Activated B cell treated with CpG ODN at 0.5 μM for 24 hours (primary cell): ENCODE data around the gene BBOX1. TPM values are rescaled to one million over a fixed set of nuclear protein-coding genes. Genes with fewer than 3 reads are reported as not detected.
"Not testable (repeated sequence)": the region's sequence is repeated elsewhere in the genome, so short reads cannot be mapped to it uniquely, and the experiment has no call there.

Experiments
- ATAC-seq: fragments of 200-7000 bp; cut with Tn5 transposase; one replicate; pipeline ENCODE4 v1.10.0; 2021; ENCODE audit warnings: low read depth, mild to moderate bottlenecking, moderate library complexity
- CTCF ChIA-PET: fragments of 350-600 bp; sonication (Branson Sonifier 250); formaldehyde crosslinking; loops from one replicate; lab custom pipeline; 2021; ENCODE audit warnings: antibody characterized with exemption; lab: Charles Lee
- POLR2A ChIA-PET: fragments of 350-600 bp; sonication (Branson Sonifier 250); formaldehyde crosslinking; loops from one replicate; lab custom pipeline; 2021; ENCODE audit warnings: antibody characterized with exemption; lab: Charles Lee
- DNase-seq: peaks from one replicate; pipeline ENCODE4 v3.0.0; 2022
- H3K27ac Mint-ChIP-seq: one replicate; pipeline ENCODE4 v1.8.0; 2020; ENCODE audit warnings: mixed read lengths
- H3K27me3 Mint-ChIP-seq: one replicate; pipeline ENCODE4 v1.8.0; 2021; ENCODE audit warnings: mixed read lengths
- H3K36me3 Mint-ChIP-seq: one replicate; pipeline ENCODE4 v1.8.0; 2021; ENCODE audit warnings: low read depth, mixed read lengths
- H3K4me1 Mint-ChIP-seq: one replicate; pipeline ENCODE4 v1.8.0; 2021; ENCODE audit warnings: mixed read lengths
- H3K4me3 Mint-ChIP-seq: one replicate; pipeline ENCODE4 v1.8.0; 2020; ENCODE audit warnings: mild to moderate bottlenecking, mixed read lengths
- H3K9me3 Mint-ChIP-seq: one replicate; pipeline ENCODE4 v1.8.0; 2020; ENCODE audit warnings: mixed read lengths
- CTCF ChIP-seq: fragments of 200-600 bp; IDR thresholded peaks from one replicate; pipeline ENCODE4 v1.8.0; 2022; ENCODE audit warnings: antibody characterized with exemption, mild to moderate bottlenecking
- intact Hi-C: fragments of 100-400 bp; cut with micrococcal nuclease; formaldehyde crosslinking; loops from one replicate; pipeline ENCODE4 v1.15.1; 2024
- total RNA-seq: library from RNA; stranded (reverse); gene quantifications from 2 replicates; pipeline ENCODE4 v1.2.3, GENCODE V29; 2022

BBOX1 gene
- total RNA-seq, 1 donor from 2014 or later = not detected

DNA sequence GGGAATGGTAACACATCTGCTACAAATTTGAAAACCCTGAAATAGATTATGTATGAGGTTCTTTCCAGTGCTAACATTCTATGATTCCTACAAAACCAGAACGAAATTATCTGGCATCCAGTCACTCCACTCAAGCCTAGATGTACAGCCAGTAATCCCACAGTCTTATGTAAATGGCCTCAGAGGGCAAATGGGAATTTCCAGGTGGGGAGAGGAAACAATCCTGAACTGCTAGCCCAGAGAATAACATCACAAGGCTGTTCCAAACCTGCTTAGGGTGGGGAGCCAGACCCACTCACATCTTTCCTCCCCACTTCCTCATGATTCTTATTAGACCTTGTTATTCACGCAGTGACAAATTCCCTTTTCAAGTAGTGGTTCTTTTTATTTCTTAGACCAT, 43.2 kb upstream of the BBOX1 start:
- H3K4me1 Mint-ChIP-seq = no peaks in the 10 kb centered on the region
- no peaks in the 10 kb centered on the region for H3K36me3 Mint-ChIP-seq
- POLR2A ChIA-PET = no interaction called here
- H3K4me3 Mint-ChIP-seq = no peak overlapping the region
- no peaks in the 10 kb centered on the region for H3K9me3 Mint-ChIP-seq
- no peak for TF ChIP-seq CTCF
- ATAC-seq = no peak
- DNase-seq = no peak
- H3K27me3 Mint-ChIP-seq = no peaks in the 10 kb centered on the region
- no peak overlapping the region for H3K27ac Mint-ChIP-seq
- intact Hi-C loops = no loop called here
- CTCF ChIA-PET = no interaction called here

DNA sequence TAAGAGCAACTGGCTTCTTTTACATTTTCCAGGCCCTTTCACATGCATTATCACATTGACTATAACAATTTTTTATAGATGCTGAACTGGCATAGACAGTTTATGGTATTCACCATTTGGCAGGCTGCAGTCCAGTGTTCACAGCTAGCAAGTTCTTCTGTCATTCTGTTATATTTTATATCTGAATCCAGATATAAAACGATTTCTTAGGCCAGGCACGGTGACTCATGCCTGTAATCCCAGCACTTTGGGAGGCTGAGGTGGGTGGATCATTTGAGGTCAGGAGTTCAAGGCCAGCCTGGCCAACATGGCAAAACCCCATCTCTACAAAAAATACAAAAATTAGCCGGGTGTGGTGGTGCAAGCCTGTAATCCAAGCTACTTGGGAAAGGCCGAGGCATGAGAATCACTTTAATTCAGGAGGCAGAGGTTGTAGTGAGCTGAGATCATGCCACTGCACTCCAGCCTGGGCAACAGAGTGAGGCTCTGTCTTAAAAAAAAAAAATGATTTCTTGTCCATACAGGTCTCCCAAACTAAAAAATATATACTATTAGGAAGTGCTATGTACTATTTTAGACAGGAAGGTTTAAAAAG, 39.4 kb upstream of the BBOX1 start:
- H3K4me3 Mint-ChIP-seq, H3K9me3 Mint-ChIP-seq, H3K36me3 Mint-ChIP-seq, H3K27me3 Mint-ChIP-seq, DNase-seq, H3K4me1 Mint-ChIP-seq, POLR2A ChIA-PET, intact Hi-C loops, CTCF ChIA-PET, ATAC-seq, H3K27ac Mint-ChIP-seq: not testable (repeated sequence)

- no peaks in the 10 kb centered on the region for H3K4me1 Mint-ChIP-seq
- no peaks in the 10 kb centered on the region for H3K36me3 Mint-ChIP-seq
Observed at GRCh38 chr11:27002431-27002830, 38.2 kb upstream of the BBOX1 start.

DNA sequence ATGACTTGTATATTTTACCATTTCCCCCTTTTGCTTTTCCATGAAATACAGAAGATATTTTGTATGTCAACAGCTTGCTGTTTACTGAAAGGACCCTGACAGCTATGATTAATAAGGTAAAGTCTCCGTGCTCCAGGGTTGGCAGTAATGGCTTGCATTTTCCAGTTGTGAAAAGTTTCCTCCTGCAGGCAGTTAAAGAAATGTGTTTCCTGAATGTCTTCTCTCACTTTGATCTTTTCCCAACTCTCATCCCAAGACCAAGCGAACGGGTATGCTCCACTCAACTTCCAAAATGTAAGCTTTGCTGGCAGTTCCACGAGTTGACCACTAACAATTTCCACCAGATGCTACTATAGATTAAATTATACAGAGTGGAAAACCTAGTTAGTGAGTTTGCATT, 37.8 kb upstream of the BBOX1 start:
- intact Hi-C loops = no loop called here
- ATAC-seq (no peak), DNase-seq (no peak)
- Mint-ChIP-seq H3K9me3 (no peaks in the 10 kb centered on the region), H3K4me3 (no peak overlapping the region), H3K27me3 (no peaks in the 10 kb centered on the region), H3K27ac (no peak overlapping the region), H3K36me3 (no peaks in the 10 kb centered on the region), H3K4me1 (no peaks in the 10 kb centered on the region)
- no peak for TF ChIP-seq CTCF
- POLR2A ChIA-PET = no interaction called here
- CTCF ChIA-PET = no interaction called here

More at GRCh38 chr11:27002431-27002830, 38.2 kb upstream of the BBOX1 start:
- H3K27me3 Mint-ChIP-seq = no peaks in the 10 kb centered on the region
- no peaks in the 10 kb centered on the region for H3K9me3 Mint-ChIP-seq
- DNase-seq = no peak
- no peak overlapping the region for H3K27ac Mint-ChIP-seq
- intact Hi-C loops = no loop called here
- ChIA-PET POLR2A (no interaction called here), CTCF (no interaction called here)
- H3K4me3 Mint-ChIP-seq = no peak overlapping the region
- TF ChIP-seq CTCF = no peak
- ATAC-seq = no peak

DNA sequence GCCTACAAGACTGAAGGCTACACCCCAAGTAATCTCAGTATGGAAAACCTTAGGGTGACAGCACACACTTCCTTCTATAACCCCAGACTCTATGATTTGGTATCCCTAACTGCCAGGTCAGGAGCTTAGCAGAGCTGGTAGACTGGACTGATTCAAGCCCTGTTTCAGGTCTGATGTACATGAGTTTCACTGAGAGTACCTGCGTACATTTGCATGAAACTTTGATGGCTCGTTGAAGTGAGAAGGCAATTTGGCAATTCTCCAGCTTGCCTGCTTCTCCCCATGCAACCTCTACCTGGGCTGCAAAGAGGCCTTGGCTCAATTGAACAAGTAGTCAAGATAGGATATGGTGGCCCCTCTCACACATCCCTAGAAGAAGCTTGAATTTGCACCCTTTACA, 36.5 kb upstream of the BBOX1 start:
- POLR2A ChIA-PET = no interaction called here
- no peaks in the 10 kb centered on the region for H3K9me3 Mint-ChIP-seq
- no peak overlapping the region for H3K27ac Mint-ChIP-seq
- TF ChIP-seq CTCF = no peak
- ATAC-seq (no peak), DNase-seq (no peak)
- no peak overlapping the region for H3K4me3 Mint-ChIP-seq
- CTCF ChIA-PET = no interaction called here
- no peaks in the 10 kb centered on the region for H3K36me3 Mint-ChIP-seq
- no peaks in the 10 kb centered on the region for H3K4me1 Mint-ChIP-seq
- intact Hi-C loops = no loop called here
- H3K27me3 Mint-ChIP-seq = no peaks in the 10 kb centered on the region
